SKM-1 treated with dmso at 0.1 percent for 144 hours (cell line): ENCODE results near the gene NCOR1.
"Not testable (repeated sequence)": the region's sequence is repeated elsewhere in the genome, so short reads cannot be mapped to it uniquely, and the experiment has no call there.

ENCODE experiments used
- DNase-seq: peaks from one replicate; lab custom pipeline; 2025; ENCODE audit not compliant: unreplicated experiment; lab: John Stamatoyannopoulos, UW

Gene NCOR1

DNA sequence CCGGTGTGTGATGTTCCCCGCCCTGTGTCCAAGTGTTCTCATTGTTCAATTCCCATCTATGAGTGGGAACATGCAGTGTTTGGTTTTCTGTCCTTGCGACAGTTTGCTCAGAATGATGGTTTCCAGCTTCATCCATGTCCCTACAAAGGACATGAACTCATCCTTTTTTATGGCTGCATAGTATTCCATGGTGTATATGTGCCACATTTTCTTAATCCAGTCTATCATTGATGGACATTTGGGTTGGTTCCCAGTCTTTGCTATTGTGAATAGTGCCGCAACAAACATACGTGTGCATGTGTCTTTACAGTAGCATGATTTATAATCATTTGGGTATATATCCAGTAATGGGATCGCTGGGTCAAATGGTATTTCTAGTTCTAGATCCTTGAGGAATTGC is 63.0 kb downstream of the NCOR1 start:
- DNase-seq = not testable (repeated sequence)

DNA sequence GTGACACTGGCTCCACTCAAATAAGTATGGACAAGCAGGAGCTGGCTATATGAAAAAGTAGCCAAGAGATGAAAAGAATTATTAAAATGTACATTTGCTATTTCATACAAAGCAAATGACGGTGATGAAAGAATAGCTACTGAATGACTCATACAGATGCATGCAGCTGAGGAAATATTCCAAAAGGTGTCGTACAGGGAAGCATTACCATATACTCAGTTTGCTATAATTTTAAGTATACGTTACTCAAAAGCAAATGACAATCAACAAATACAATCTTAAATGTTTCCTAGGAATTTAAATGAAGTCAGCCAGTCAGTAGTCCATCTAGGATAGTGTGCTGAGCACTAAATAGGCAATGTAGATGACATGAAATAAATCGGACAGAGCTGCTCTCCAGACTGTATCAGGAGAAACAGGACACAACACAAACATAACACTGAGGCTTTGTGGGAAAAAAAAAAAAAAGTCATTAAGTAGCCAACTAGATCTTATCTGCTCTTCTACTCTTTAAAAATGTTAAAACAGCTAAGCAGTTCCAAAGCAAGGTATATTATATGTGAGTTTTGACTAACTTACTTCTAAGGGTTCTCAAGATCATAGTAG is 65.0 kb downstream of the NCOR1 start:
- DNase-seq = no peak

DNA sequence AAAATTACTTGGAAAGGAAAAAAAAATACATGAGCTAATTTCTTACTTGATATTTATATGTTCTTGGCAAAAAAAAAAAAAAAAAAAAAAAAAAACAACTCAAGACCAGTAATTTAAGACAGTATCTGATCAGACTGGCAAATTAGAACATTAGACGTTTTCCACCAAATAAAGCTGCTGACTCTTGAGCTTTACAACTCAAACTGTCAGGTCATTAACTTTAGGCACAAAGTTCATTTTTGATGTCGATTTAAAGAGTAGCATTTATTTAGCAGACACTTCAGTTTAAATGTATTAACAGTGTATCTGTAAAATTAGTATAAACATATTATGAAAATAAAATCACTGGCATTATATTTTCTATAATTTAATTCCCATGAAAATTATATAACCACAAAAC is 66.7 kb downstream of the NCOR1 start:
- DNase-seq = no peak

DNA sequence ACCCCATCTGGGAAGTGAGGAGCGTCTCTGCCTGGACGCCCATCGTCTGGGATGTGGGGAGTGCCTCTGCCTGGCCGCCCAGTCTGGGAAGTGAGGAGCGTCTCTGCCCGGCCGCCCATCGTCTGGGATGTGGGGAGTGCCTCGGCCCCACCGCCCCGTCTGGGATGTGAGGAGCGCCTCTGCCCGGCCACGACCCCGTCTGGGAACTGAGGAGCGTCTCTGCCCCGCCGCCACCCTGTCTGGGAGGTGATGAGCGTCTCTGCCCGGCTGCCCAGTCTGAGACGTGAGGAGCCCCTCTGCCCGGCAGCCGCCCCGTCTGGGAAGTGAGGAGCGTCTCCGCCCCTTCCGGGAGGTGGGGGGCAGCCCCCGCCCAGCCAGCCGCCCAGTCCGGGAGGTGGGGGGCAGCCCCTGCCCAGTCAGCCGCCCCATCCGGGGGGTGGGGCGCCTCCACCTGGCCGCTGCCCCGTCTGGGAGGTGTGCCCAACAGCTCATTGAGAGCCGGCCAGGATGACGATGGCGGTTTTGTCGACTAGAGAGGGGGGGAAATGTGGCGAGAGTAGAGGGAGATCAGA is 69.9 kb downstream of the NCOR1 start:
- not testable (repeated sequence) for DNase-seq

DNA sequence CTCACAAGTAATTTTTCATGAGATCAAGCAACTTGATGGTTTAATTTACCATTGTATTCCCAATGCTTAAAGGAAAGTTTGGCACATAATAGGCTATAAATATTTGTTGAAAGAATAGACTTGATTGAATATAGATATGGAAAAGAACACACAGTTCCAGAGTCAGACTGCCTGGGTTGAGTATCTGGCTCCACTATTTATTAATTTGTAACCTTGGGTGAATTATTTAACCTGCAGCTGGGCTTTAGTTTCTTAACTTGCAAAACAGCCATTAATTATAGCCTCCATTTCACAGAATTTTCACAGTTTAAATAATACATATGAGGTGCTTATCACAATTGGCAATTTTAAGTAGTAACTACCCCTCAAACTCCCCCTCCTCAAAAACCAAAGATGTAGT is 73.6 kb downstream of the NCOR1 start:
- no peak for DNase-seq

DNA sequence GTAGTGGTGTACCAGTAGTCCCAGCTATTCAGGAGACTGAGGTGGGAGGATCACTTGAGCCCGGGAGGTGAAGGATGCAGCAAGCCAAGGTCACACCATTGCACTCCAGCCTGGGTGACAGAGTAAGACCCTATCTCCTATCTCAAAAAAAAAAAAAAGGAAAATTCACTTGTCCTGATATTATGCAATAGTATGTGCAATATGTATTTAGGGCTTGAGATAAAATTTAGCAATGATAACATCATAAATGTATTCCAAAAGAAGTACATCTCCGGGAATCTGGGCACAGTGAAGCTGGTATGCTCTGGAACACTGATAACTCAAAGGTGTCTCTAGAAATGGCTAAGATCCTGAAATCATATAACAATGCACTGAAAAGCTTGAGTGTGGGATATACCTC is 74.5 kb downstream of the NCOR1 start:
- no peak for DNase-seq

DNA sequence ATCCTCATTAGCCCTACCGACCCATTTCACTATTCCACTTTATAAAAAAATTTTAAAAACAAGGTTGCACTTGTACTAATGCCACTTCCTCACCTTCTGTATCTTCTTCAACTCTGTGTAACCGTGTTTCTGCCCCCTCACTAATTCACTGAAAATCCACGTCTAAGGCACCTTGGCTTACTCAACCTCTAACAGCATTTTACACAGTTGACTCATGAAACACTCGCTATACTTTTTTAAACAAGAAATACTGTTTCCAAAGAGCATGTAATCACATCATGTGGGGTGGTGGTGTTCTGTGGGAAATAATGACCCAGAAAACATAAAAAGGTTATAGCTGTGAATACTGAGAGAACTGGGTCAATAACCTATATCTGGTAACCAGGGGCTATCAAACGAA is 79.9 kb downstream of the NCOR1 start:
- DNase-seq = no peak

DNA sequence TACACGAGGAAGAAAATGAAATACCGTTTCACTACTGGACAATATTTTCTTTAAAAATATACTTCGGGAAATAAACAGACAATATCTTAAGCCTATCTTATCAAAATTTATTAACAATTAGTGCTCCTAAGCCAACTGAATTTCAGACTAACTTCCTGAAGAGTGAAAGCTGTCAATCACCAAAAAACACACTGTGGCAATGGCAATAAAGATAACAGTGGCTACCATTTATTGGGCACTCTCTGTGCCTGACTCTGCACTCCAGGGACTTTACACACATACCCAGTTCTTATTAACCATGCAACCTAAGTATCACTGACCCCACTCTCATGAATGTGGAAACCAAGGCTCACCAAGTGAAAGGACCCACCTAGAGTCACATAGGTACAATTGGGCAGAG is 83.7 kb downstream of the NCOR1 start:
- no peak for DNase-seq

DNA sequence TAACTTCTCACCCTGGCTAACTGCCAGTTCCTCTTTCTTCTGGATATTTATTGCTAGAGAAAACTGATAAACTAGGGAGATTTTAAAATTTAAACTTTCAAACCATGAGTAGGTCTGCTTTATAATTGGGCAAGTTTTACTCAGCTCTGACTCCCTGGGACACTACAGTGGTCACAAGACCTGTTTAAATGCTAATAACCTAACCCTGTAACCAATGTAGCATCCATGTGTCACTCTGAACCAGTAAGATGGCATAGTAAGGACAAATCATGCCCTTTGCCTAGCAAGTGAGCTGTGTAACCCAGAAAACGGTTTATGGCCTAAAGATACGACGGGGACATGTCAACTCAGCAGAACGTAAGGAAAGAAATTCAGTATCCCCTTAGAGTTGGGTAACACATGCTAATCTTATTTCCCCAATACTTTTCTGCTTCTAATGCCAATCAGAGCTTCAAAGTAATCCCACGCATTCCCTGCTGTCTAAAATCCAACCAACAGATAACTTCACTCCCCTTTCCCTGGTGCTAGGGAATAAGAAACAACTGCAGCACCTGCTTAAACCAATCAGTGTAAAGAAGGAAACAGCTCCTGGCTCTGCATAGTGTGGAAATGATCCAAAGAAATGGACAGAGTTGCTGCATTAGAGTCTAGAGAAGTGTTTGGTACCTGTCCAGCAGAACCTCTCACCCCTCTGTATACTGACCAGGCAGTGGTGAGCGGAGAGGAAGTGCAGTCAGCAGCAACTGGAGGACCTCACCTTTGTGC is 85.7 kb downstream of the NCOR1 start:
- DNase-seq = no peak

DNA sequence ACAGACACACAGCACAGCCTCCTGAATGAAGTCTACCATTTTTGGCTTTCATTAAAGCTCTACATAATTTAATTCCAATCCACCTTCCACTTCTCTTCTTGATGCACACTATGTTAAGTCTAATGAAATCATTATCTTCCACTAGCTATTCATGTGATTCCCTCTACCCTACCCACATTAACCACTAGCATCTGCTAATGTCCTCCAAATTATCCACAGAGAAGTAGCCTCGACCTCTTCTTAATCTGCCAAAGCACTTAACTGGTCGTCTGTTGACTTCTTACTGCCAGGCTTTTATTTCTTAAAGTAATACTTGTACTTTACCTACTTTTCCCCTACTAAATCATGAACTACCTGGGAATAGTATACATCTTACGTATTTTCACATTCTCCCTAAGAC is 91.8 kb downstream of the NCOR1 start:
- DNase-seq = no peak

DNA sequence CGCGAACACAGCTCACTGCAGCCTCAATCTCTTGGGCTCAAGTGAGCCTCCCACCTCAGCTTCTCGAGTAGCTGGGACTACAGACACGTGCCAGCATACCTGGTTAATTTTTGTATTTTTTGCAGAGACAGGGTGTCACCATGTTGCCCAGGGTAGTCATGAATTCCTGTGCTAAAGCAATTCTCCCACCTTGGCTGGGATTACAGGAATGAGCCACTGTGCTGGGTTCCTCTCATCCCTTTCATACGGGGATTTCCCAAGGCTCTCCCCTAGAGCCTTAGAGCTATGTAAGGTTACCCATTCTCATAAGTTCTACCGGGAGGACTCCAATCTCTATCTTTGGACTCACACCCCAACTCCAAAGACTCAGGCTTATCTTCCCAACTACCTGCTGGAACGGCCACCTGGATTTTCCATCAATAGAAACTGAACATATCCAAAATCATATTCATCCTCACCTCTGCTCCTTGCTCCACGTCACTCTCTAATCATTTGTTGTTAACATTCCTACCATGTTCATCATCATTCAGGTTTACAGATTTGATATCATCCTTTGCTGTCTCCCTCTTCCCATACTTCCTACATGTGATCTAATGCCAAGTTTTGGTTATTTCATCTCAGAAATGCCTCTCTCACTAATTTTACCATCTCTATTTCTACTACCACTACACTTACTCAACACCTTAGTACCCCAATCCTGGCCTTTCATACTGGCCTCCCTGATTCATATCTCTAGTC is 92.5 kb downstream of the NCOR1 start:
- no peak for DNase-seq

DNA sequence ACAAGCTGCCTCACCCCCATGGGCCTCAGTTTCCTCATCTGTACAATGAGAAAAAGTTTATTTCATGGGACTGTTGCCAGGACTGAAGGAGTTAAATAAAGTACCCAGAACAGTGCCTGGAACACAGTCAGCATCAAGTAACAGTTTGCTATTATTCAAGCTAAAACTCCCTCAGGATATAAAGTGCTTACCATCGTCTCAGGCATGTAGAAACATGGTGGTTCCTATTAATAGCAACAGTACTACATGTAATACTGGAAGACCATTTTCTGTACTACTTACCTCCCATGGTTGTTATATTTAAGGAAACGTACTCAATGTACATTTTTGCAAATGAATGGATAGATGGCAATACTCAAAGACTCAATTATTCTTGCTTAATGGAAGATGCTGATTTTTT is 93.4 kb downstream of the NCOR1 start:
- no peak for DNase-seq

DNA sequence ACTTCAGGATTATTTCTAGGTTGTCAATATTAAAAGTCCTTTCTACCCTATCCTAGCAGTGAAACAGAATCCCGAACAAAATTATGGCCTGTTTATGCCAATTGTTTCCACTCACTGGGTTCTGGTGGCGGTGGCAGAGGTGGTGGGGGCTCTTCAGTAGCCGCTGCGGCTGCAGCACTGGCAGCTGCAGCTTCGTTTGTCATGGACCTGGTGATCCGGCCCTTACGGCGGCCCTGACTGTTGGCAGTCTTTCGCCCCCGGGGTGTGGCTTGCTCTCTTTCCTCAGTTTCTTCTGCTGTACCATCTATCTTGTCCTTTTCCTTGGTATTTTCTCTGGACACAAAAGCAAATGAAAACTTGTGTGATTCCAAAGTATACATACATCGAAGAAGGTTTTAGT is 94.4 kb downstream of the NCOR1 start:
- no peak for DNase-seq

DNA sequence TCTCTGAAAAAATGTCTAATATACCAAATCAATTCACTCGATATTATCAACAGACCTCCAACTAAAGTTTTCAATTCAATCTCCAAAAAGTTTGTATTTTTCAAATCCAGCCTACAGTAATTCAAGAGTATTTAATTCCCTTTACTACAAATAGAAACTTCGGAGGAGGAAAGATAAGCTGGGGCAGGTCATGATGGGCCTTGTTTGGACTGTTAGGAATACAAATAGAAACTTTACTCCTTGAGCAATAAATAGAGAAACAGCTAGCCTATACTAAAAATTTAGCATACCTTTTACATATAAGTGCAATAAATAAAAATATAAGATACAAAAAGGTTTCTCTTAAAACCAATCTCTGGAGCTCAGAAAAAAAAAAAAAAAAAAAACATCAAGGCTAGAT is 98.2 kb downstream of the NCOR1 start:
- no peak for DNase-seq

DNA sequence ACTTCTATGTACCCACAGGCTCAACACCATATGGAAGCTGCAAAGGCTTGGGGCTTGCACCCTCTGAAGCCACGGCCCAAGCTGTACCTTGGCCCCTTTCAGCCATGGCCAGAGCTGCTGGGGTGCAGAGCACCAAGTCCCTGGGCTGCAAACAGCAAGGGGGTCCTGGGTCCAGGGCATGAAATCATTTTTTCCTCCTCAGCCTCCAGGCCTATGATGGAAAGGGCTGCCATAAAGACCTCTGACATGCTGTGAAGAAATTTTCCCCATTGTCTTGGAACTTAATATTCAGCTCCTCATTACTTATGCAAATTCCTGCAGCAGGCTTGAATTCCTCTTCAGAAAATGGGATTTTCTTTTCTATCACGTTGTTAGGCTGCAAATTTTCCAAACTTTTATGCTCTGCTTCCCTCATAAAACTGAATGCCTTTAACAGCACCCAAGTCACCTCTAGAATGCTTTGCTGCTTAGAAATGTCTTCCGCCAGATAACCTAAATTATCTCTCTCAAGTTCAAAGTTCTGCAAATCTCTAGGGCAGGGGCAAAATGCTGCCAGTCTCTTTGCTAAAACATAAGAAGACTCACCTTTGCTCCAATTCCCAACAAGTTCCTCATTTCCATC is 100.1 kb downstream of the NCOR1 start:
- not testable (repeated sequence) for DNase-seq

DNA sequence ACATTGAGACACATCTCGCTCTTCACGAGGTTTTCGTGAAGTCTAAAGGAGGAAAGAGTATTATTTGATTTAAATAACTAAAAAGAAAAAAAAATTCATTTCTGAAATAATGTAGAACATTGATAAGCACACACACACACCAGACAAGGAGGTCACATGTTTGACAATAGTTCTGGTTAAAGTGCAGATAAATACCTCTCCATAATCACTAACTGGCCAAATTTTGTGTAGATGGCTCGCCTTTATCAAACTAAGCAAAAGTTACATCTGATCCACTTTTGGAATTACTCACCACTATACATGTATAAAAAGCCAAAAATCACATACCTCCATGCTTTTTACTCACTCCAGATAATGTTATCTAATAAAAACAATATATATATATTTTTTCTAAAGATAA is 106.5 kb downstream of the NCOR1 start:
- DNase-seq = no peak

DNA sequence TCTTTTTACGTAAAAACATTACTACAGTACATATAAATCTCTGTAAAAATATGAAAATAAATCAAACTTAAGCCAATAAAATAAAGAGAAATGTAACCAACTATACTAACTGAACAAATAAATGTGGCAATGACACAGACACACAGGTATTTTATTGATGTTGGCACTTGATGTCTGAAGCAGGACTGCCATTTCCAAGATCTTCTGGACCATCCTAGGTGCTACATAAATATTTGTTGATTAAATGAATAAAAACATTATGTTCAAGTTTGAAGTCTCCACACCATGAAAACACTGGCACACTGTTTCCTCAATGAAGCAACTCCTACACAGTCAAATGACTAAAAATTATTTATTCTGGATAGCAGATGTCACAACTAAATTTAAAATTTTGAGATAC is 106.9 kb downstream of the NCOR1 start:
- DNase-seq = no peak

DNA sequence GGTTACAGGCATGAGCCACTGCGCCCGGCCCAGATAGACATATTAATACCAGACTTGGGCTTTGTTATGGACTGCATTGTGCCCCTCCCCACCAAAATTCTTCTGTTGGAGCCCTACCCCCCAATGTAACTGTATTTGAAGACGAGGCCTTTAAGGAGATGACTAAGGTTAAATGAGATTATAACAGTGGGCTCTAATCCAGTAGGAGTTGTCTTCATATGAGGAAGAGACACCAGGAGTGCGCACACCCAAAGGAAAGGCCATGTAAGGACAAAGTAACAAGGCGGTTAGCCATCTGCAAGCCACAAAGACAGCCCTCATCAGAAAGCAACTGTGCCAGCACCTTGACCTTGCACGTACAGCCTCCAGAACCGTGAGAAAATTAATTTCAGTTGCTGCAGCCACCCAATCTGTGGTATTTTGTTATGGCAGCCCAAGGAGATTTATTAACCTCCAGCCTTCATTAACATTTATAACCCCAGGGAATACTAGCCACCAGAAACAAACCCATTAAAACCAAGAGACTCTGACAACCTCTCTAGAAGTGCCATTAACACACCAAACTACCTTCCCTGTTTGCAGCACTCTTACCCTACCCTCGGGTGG is 108.1 kb downstream of the NCOR1 start:
- no peak for DNase-seq

DNA sequence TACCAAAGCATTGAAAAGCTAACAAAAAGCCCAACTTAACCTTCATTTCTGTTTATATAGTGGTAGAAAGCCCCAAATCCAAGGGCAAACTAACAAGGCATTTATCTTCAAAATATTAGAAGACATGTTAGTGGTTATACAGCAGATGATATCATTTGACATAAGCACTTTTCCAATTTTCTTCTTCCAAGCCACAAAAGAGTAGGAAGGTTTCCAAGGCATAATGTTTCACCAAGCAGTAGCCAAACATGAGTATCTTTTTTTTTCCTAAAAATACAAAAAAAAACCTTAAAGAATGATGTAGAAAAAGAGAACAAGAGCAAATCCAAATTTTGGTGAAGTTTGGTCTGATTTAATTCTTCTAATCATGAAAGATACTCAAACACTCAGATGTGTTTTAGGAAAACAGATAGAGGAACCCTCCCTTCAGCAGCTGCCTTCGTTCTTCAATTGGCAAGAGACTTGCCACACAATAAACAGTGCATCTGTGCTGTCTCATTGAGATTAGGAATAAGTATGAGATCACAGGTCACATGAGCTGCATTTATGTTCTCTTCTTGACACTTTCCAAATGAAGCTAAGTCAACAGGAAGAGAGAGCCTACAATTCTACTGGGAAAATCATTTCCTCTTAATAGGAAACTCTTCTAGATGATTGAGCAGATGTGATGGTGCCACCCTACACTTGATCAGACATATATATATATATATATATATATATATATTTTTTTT is 109.0 kb downstream of the NCOR1 start:
- DNase-seq = no peak

DNA sequence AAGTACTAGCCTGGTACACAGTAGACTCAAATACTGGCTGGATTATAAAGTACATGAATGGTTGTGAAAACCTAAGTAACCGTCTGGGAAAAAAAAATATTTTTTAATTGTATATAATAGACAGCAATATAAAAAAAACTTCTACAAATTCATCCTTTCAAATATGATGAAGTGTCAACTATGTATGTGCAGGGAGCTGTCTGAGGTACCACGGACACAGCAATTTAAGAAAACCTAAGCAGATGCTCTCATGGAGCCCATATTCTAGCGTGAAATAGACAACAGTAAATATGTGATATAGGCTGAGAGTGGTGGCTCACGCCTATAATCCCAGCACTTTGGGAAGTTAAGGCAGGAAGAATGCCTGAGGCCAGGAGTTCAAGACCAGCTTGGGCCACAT is 111.1 kb downstream of the NCOR1 start:
- DNase-seq = no peak
